PFSK-1 (cell line): ENCODE data around the gene HAND1.

ENCODE experiments used
- FOXP2 ChIP-seq: optimal IDR thresholded peaks from 2 replicates; pipeline ENCODE3; 2011; ENCODE audit warnings: borderline replicate concordance, control low read depth, inconsistent platforms; ENCODE audit not compliant: insufficient read depth; ENCODE audit errors: extremely low read length, extremely low read depth
- POLR2AphosphoS5 ChIP-seq: IDR thresholded peaks from 2 replicates; pipeline ENCODE4 v1.6.1; 2012; ENCODE audit warnings: low read depth, mild to moderate bottlenecking, control low read depth, low read length, moderate library complexity
- REST ChIP-seq, 2 experiments: IDR thresholded peaks; 2 replicates each; pipeline versions ENCODE4 v1.6.1 to v1.8.0; 2011 to 2012; ENCODE audit warnings: low read depth in 2 of 2, low read length in 2 of 2, control low read depth in 1 of 2, inconsistent platforms in 1 of 2, mild to moderate bottlenecking in 1 of 2, moderate library complexity in 1 of 2; ENCODE audit not compliant: insufficient read depth in 1 of 2
- SIN3A ChIP-seq: IDR thresholded peaks from 2 replicates; pipeline ENCODE4 v1.6.1; 2012; ENCODE audit warnings: mild to moderate bottlenecking, low read length, moderate library complexity, borderline replicate concordance; ENCODE audit not compliant: insufficient read depth
- TAF1 ChIP-seq: IDR thresholded peaks from 2 replicates; pipeline ENCODE4 v1.6.1; 2012; ENCODE audit warnings: low read length, control low read depth, borderline replicate concordance; ENCODE audit not compliant: insufficient read depth

Gene HAND1

GRCh38 chr5:154498994-154499393, 21.0 kb upstream of the HAND1 start:
- TF ChIP-seq TAF1 (no peak), SIN3A (no peak), FOXP2 (no peak), POLR2AphosphoS5 (no peak)

GRCh38 chr5:154498591-154498990, 20.6 kb upstream of the HAND1 start:
- TF ChIP-seq REST (IDR thresholded peaks at IDR 0.05; ENCODE audit: insufficient read depth in 1 of 2, low read depth in 2 of 2, low read length in 2 of 2) (no peak), POLR2AphosphoS5 (no peak), FOXP2 (no peak), TAF1 (no peak), SIN3A (no peak)

GRCh38 chr5:154494036-154494435, 16.0 kb upstream of the HAND1 start:
- TF ChIP-seq FOXP2 (no peak), REST (IDR thresholded peaks at IDR 0.05; ENCODE audit: insufficient read depth in 1 of 2, low read depth in 2 of 2, low read length in 2 of 2) (no peak), POLR2AphosphoS5 (no peak), TAF1 (no peak), SIN3A (no peak)

GRCh38 chr5:154493274-154493673, 15.2 kb upstream of the HAND1 start:
- no peak for TF ChIP-seq POLR2AphosphoS5

- TF ChIP-seq TAF1 (no peak), SIN3A (no peak), FOXP2 (no peak), POLR2AphosphoS5 (no peak), REST (IDR thresholded peaks at IDR 0.05; ENCODE audit: insufficient read depth in 1 of 2, low read depth in 2 of 2, low read length in 2 of 2) (no peak)
Measured at GRCh38 chr5:154491941-154492340, 13.9 kb upstream of the HAND1 start.

GRCh38 chr5:154487541-154487940, 9.5 kb upstream of the HAND1 start:
- TF ChIP-seq SIN3A (no peak), TAF1 (no peak), REST (IDR thresholded peaks at IDR 0.05; ENCODE audit: insufficient read depth in 1 of 2, low read depth in 2 of 2, low read length in 2 of 2) (no peak), POLR2AphosphoS5 (no peak), FOXP2 (no peak)
